Nephron (organoid): ENCODE data around the gene ZFAND5.

Experiments used
- H3K27ac Mint-ChIP-seq, 3 experiments: 2 replicates each; pipeline ENCODE4 v1.8.0; 2020; ENCODE audit warnings: mixed read lengths in 3 of 3, mild to moderate bottlenecking in 2 of 3, moderate library complexity in 1 of 3
- H3K27me3 Mint-ChIP-seq: 2 replicates; pipeline ENCODE4 v1.8.0; 2021; ENCODE audit warnings: low read depth, mild to moderate bottlenecking, moderate library complexity, mixed read lengths
- H3K36me3 Mint-ChIP-seq: 2 replicates; pipeline ENCODE4 v1.8.0; 2020; ENCODE audit warnings: low read depth, mixed read lengths
- H3K4me1 Mint-ChIP-seq: 2 replicates; pipeline ENCODE4 v1.8.0; 2020; ENCODE audit warnings: mixed read lengths
- H3K4me3 Mint-ChIP-seq, 3 experiments: 2 replicates each; pipeline ENCODE4 v1.8.0; 2020; ENCODE audit warnings: mild to moderate bottlenecking in 3 of 3, mixed read lengths in 3 of 3, moderate library complexity in 2 of 3
- H3K9me3 Mint-ChIP-seq: 2 replicates; pipeline ENCODE4 v1.8.0; 2020; ENCODE audit warnings: mixed read lengths
- TF ChIP-seq, protein P1 (sequence below), 3 experiments: fragments of 200-600 bp; sonication (generic); IDR thresholded peaks; one replicate each; pipeline ENCODE4 v1.5.0; 2021; ENCODE audit warnings: antibody characterized with exemption in 3 of 3; ENCODE audit not compliant: unreplicated experiment in 3 of 3

Gene ZFAND5

DNA sequence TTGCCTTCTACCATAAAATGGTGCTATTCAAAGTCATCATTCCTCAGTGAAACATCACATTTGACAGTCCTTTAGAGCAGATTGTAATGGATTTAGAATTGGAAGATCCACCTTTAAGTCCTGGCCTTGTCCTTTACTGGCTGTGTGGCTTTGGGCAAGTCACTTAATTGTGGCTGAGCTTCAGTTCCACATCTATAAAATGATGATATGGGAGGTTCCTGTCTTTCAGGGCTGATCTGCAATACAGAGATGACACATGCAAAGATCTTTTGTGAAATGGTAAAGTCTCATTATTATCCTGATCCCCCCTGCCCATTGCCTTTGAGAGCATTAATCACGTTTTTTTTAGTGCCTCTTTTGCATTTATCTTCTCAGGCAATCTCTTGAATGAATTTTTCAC, 58.2 kb downstream of the ZFAND5 start:
- Mint-ChIP-seq H3K4me3 (no peak overlapping the region), H3K9me3 (no peaks in the 10 kb centered on the region), H3K27me3 (no peaks in the 10 kb centered on the region), H3K27ac (no peak overlapping the region), H3K4me1 (peaks cover 16% of the 10 kb centered on the region), H3K36me3 (no peaks in the 10 kb centered on the region)
- TF ChIP-seq, protein P1, sequence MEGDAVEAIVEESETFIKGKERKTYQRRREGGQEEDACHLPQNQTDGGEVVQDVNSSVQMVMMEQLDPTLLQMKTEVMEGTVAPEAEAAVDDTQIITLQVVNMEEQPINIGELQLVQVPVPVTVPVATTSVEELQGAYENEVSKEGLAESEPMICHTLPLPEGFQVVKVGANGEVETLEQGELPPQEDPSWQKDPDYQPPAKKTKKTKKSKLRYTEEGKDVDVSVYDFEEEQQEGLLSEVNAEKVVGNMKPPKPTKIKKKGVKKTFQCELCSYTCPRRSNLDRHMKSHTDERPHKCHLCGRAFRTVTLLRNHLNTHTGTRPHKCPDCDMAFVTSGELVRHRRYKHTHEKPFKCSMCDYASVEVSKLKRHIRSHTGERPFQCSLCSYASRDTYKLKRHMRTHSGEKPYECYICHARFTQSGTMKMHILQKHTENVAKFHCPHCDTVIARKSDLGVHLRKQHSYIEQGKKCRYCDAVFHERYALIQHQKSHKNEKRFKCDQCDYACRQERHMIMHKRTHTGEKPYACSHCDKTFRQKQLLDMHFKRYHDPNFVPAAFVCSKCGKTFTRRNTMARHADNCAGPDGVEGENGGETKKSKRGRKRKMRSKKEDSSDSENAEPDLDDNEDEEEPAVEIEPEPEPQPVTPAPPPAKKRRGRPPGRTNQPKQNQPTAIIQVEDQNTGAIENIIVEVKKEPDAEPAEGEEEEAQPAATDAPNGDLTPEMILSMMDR (IDR thresholded peaks at IDR 0.05; ENCODE audit: unreplicated experiment in 3 of 3), result no peak

DNA sequence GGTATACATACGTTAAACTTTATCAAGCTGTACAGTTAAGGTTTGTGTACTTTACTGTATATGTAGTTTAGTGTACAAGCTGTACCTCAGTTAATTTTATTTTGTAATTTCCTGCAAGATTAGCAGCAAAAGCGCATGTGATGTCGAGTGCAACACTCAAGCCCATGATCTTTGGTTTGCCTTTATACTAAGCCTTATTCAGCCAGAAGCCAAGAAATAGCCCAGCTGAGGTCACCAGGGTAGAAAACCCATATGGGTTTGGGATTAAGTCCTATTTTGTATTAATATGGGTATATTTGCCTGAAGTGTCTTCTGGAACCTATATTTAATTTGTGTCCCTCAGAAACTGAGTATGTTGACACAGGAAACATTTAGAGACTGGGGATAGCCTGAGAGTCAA, 59.3 kb downstream of the ZFAND5 start:
- H3K9me3 Mint-ChIP-seq, result no peaks in the 10 kb centered on the region
- H3K27me3 Mint-ChIP-seq, result no peaks in the 10 kb centered on the region
- H3K27ac Mint-ChIP-seq, result peak overlapping the region in 1 of 3 experiments; percentile 20
- H3K36me3 Mint-ChIP-seq, result no peaks in the 10 kb centered on the region
- peaks cover 16% of the 10 kb centered on the region for H3K4me1 Mint-ChIP-seq
- TF ChIP-seq, protein P1 (IDR thresholded peaks at IDR 0.05; ENCODE audit: unreplicated experiment in 3 of 3), result no peak
- H3K4me3 Mint-ChIP-seq, result no peak overlapping the region

DNA sequence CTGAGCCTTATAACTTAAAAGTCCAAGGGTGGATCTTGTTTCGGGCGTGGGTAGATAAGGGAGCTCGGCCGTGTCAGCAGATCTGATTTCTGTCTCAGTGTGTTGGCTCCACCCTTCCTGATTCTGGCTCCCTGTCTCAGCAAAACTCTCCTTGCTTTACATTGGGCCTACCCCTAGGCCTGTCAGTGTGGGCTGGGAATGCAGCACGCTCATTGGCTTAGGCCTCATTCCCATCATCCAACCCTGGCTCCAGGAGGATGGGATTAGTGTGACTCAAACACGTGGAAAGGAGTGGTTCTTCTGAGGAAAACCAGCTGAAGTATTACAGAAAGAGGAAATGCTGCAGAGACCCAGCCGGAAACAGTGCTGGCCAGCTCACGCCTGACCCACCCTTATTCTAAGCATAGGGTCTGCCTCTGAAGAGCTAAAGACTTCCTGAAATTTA, 59.9 kb downstream of the ZFAND5 start:
- TF ChIP-seq, protein P1 (IDR thresholded peaks at IDR 0.05; ENCODE audit: unreplicated experiment in 3 of 3), result no peak
- no peaks in the 10 kb centered on the region for H3K9me3 Mint-ChIP-seq
- peaks cover 16% of the 10 kb centered on the region for H3K4me1 Mint-ChIP-seq
- no peaks in the 10 kb centered on the region for H3K27me3 Mint-ChIP-seq
- no peak overlapping the region for H3K4me3 Mint-ChIP-seq
- H3K27ac Mint-ChIP-seq, result peak overlapping the region; percentile 20 to 76 (median 43)
- H3K36me3 Mint-ChIP-seq, result no peaks in the 10 kb centered on the region

DNA sequence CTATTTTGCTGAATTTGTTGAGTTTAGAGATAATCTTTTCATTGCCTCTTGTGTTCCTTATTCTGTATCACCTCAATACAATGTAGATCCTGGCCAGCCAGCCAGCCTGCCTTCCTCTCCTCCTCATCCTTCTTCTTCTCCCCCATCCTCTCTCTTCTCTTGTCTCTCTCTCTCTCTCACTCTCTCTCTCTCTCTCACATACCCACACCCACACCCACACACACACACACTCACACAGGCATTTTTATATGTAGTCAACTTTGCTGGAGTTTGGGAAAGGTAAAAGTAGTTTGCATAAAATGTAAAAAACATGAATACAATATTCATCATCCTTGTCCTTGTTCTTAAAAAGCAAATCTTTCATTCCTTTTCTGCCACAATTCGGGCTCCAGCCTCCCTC, 60.5 kb downstream of the ZFAND5 start:
- TF ChIP-seq, protein P1 (IDR thresholded peaks at IDR 0.05; ENCODE audit: unreplicated experiment in 3 of 3), result no peak
- peak overlapping the region in 2 of 3 experiments; percentile 20 to 43 for H3K27ac Mint-ChIP-seq

More for the DNA sequence above, 60.5 kb downstream of the ZFAND5 start:
- Mint-ChIP-seq H3K27me3 (no peaks in the 10 kb centered on the region), H3K4me3 (no peak overlapping the region), H3K9me3 (no peaks in the 10 kb centered on the region), H3K36me3 (no peaks in the 10 kb centered on the region), H3K4me1 (peaks cover 15% of the 10 kb centered on the region)
